SK-N-SH (cell line): ENCODE data around the gene ANK3.
A peak's percentile ranks its signal among the peaks of the same experiment; 100 is the strongest.

Experiments
- CTCF ChIP-seq: fragments of 200-600 bp; sonication (generic); IDR thresholded peaks from 2 replicates; pipeline ENCODE4 v1.6.1; 2017; ENCODE audit warnings: antibody characterized with exemption, mild to moderate bottlenecking, moderate library complexity
- TAF1 ChIP-seq: IDR thresholded peaks from 2 replicates; pipeline ENCODE4 v1.6.1; 2012; ENCODE audit warnings: low read depth, mild to moderate bottlenecking, low read length, moderate library complexity, borderline replicate concordance
- TCF12 ChIP-seq: IDR thresholded peaks from 2 replicates; pipeline ENCODE4 v1.4.0; 2012
- TEAD4 ChIP-seq: IDR thresholded peaks from 2 replicates; pipeline ENCODE4 v1.4.0; 2012; ENCODE audit warnings: mild to moderate bottlenecking, borderline replicate concordance; ENCODE audit not compliant: insufficient read depth
- YY1 ChIP-seq: IDR thresholded peaks from 2 replicates; pipeline ENCODE4 v1.4.0; 2012; ENCODE audit warnings: low read depth, mild to moderate bottlenecking
- TF ChIP-seq, protein P1 (sequence below): IDR thresholded peaks from 2 replicates; pipeline ENCODE4 v1.6.1; 2012; ENCODE audit warnings: mild to moderate bottlenecking, low read depth, low read length, moderate library complexity

DNA sequence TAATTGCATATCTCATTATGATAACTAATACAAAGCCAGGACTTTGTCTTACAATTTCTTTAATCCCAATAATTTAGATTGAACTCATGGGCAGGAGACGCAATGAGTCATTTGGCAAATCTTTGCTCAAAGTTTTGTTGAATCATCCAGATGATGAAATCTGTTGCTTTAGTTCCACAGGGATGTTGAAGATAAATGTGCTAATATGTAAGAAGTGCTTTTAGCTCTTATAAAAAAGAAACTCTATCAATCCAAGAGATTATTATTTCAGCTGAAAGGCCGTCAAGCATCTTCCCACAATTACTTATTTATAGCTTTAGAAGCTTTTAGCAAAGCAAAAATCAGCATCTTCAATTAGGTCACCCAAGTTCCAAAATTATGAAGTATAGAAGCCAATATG lies 36.8 kb upstream of the ANK3 start:
- TF ChIP-seq CTCF (no peak), YY1 (no peak), TEAD4 (peak; percentile 93), TAF1 (no peak), TCF12 (peak; percentile 93)
- TF ChIP-seq, protein P1, sequence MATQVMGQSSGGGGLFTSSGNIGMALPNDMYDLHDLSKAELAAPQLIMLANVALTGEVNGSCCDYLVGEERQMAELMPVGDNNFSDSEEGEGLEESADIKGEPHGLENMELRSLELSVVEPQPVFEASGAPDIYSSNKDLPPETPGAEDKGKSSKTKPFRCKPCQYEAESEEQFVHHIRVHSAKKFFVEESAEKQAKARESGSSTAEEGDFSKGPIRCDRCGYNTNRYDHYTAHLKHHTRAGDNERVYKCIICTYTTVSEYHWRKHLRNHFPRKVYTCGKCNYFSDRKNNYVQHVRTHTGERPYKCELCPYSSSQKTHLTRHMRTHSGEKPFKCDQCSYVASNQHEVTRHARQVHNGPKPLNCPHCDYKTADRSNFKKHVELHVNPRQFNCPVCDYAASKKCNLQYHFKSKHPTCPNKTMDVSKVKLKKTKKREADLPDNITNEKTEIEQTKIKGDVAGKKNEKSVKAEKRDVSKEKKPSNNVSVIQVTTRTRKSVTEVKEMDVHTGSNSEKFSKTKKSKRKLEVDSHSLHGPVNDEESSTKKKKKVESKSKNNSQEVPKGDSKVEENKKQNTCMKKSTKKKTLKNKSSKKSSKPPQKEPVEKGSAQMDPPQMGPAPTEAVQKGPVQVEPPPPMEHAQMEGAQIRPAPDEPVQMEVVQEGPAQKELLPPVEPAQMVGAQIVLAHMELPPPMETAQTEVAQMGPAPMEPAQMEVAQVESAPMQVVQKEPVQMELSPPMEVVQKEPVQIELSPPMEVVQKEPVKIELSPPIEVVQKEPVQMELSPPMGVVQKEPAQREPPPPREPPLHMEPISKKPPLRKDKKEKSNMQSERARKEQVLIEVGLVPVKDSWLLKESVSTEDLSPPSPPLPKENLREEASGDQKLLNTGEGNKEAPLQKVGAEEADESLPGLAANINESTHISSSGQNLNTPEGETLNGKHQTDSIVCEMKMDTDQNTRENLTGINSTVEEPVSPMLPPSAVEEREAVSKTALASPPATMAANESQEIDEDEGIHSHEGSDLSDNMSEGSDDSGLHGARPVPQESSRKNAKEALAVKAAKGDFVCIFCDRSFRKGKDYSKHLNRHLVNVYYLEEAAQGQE = no peak
